NCI-H2196 treated with DMSO at 0.1 percent for 48 hours (cell line): ENCODE data around the gene GNAI2.
A peak's percentile ranks its signal among the peaks of the same experiment; 100 is the strongest.
"Not testable (repeated sequence)": the region's sequence is repeated elsewhere in the genome, so short reads cannot be mapped to it uniquely, and the experiment has no call there.

ENCODE experiments used
- DNase-seq: peaks from one replicate; lab custom pipeline; 2025; ENCODE audit not compliant: unreplicated experiment; lab: John Stamatoyannopoulos, UW

GNAI2 gene

DNA sequence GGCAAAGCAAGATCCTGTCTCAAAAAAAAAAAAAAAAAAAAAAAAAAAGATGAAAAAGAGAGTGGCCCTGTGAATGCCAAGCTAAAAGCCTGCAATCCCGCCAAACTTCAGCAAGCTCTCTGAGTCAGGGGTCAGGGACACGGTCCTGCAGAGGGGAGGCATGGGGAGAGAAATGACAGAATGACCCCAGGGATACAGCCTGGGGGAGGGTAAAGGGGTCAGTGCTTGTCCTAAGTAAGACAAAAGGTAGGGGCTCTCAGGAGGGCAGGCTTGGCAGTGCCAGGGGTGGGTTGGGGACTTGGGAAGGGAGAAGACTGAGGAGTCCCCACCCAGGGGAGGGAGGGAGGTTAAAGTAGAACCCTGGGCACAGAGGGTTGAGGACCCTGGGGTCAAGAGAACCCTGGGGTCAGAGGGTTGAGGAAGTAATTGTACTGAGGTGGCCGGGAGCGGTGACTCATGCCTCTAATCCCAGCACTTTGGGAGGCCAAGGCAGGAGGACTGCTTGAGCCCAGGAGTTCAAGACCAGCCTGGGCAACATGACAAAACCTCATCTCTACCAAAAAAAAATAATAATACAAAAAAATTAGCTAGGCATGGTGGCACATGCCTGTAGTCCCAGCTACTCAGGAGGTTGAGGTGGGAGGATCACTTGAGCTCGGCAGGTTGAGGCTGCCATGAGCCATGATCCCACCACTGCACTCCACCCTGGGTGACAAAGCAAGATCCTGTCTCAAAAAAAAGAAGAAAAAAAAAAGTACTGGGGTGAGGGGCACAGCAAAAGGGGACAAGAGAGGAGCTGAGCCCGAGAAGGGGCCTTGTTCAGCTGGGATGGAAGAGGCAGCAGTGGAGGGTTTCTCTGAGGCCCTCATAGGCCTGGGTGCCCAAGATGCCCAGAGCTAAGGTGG, 27.7 kb downstream of the GNAI2 start:
- DNase-seq = no peak

DNA sequence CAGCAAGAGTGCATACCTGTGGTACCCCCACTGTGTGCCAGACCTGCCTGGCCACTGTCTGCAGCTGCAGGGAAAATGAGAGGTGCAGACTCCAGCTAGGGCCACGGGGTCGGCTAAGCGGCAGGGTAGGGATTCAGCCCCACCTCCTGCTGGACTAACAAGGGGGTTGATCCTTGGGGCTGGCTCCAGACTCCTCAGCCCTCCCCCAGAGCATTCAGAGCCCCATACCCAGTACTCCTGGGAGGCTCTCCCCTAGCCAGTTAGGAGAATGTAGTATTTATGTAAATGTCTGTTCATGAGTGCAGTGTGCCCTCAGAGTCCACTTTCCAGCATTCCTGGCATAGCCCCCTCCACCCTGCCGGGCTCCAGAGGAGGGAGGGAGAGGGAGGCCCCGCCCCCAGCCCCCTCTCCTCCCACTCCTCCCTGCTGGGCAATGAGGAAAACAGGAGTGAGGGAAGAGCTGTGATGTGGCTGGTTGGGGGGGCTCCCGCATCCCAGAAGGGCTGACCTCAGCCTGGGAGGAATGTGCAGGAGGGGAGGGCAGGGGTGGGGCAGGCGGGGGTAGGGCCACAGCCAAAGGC, 28.5 kb downstream of the GNAI2 start:
- DNase-seq = no peak

DNA sequence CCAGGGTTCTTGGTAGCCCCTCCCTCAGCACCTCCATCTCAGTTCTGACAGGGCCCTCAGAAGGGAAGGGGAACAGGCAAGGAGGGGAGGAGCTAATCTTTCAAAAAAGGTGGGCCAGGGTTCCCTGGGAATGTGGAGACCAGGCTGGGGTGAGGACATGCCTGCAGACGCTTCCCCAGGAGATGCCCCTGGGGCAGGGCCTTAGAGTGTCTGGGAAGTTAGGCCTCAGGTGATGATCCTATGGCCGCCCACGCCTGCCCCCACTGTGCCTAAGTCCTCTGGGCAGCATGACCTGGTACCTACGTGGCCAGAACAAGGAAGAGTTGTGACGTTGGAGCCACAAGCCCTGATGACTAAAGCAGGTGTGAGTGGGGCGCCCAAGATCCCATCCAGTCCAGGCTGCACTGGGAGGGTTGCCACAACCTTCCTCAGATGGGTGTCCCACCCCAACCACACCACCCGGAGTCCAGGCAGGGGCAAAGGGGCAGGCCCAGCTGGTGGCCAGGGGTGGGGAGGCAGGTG, 29.0 kb downstream of the GNAI2 start:
- no peak for DNase-seq

DNA sequence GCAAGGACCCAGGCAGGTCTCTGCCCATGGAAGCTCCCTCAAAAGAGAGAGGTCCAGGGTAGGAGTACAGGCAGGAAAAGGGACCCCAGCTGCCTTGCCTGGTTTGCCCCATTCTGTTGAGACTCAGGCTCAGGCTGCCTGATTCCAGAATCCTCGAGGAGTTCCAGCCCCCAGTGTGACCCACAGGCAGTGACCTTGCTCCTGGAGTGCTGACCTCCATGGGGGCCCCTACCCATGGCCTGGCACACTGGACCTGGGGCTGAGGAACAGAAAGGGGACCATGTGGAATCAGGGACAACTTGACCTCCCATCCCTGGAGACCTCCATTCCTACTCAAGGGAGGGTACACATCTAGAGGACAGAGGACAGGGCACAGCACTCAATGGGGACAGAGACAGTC, 29.6 kb downstream of the GNAI2 start:
- no peak for DNase-seq

DNA sequence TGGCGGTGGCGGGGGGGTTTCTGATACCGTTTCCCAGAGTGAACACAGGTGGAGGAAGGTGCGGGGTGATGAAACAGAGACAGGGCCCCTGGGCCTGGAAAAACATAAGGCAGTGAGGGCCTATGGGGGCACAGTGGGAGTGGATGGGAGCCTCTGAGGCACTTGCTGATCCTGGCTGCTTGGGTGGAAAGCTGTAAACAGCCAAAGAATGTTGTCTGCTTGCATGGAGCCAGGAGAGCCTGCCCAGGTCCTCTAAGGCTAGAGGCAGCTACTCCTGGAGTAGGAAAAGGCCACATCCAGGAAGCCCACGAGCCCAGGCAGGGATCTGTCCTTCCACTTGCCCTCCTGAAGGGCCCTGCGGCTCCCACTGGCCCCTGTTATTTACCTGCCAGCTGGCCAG, 30.0 kb downstream of the GNAI2 start:
- DNase-seq = no peak

DNA sequence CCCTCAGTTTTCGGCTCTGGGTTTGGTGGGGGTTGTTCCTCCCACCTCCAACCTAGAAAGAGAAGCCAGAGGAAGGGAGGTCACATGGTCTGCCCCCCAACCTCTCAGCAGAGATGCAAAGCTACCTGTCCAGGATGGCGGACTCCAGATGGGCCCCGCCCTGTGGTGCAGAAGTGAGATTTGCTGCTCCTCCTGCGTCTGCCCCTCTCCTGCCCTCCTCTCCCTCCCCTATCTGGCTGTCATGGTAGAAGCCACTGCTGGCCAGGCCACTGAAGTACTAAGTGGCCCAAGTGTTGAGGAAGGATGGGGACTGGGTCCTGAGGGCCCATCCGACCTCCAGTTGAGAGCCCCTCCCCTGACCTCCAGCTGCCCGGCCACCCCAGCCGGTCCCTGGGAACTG, 30.8 kb downstream of the GNAI2 start:
- DNase-seq = no peak

DNA sequence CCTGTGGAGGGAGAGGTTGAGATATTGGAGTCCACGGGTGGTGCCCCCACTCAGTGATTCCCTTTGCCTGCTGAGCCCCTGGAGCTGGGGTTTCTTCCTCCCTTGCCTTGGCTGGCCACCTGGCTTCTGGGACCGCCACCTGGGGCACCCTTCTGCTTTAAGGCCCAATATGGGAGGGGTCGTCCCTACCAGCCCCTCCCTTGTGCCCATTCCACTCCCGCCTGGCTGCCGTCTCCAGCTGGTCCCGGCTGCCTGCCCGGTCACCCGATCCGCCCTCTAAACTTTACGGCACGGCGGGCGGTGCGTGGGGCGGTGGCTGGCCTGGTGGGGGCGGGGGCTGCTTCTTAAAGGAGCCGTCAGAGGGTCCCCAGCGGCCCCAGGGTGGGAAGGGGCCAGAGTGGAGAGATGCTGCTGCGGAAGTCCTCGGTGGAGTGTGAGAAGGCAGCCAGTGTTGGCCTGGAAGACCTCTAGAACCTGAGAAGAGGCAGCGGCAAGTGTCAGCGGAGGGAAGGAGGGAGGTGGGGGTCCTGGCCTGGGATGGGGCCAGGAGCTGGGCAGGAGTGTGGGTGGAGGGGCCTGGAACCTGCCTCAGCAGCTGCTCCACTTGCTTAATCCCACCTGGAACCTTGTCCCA, 31.4 kb downstream of the GNAI2 start:
- DNase-seq = no peak

DNA sequence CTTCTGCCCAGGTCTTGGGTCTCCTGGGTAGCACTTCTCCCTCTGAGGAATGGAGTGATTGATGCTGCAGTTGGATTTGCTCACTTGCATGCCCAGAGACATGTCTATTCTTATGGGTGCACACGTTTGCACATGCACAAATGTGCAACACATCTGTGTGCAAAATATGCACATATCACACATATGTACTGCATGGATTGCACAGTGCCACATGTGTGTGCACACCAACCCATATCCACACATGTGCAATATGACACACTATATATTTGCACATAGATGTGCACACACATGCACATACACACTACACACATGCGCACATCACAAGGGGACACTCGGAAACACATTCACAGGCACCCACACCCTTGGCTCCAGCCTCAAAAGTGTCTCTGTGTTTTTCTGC, 32.3 kb downstream of the GNAI2 start:
- DNase-seq = no peak

DNA sequence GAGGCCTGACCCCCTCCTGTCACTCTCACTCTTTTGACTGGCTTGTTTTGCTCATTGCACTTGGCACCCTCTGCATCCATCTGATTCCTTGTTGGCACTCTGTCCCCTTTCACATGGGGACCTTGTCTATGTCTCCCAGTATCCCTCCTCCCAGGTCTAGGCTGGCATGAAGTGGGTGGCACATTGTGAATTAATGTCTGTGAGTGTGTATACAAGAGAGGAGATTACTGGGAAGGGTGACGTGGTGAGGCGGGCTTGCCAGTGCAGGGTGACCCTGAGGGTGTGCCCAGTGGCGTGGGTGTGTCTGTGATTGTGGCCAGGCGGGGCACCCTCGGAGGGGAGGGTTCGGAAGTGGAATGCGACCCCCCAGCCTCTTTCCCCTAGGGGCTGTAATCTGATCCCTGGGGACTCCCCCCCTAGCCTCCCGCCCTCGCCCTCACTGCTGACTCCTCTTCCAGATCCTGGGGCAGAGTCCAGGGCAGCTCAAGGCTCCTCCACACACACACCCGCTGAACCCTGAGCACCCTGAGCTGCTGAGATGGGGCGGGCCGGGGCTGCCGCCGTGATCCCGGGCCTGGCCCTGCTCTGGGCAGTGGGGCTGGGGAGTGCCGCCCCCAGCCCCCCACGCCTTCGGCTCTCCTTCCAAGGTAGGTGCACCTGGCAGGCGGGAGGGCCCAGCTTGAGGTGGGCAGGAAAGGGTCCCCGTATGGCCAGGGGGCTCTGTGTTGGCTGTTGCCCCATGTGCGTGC, 32.9 kb downstream of the GNAI2 start, which contains the start of gene SEMA3B:
Gene SEMA3B, plus strand, starts transcription at position 445 of the 749 bp plus-strand sequence. Its CDS starts 94 bp downstream, at position 539.
- no peak for DNase-seq

DNA sequence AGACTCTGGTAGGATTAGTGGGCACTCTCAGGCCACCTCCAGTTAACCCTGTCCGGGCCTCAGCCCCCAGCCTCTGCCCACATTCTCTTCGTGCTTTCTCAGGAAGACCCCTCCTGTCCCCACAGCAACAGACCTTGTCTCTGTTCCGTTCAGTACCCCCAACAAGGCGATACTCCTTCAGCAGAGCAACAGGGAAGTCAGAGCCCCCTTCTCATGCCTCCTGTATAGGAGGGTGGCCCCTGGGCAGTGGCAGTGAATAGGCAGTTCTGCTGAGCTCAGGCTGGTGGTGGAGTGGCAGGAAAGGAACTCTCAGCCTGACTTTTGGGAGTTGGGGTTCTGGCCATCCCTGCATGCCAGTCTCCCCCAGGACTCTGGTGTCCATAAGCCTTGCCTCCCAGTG, 33.5 kb downstream of the GNAI2 start:
- no peak for DNase-seq

DNA sequence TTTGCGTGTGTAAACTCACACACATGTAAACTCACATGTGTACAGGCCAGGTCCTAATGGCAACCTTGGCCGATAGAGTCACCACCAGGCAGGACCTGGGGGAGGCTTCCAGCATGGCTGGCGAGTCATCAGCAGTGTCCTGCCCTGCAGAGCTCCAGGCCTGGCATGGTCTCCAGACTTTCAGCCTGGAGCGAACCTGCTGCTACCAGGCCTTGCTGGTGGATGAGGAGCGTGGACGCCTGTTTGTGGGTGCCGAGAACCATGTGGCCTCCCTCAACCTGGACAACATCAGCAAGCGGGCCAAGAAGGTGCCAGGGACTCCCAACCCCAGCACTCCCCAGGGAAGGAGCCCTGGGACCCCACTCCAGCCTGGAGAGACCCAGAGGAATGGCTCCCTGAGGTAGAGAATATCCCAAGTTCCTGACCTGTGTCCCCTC, 34.0 kb downstream of the GNAI2 start:
- no peak for DNase-seq

DNA sequence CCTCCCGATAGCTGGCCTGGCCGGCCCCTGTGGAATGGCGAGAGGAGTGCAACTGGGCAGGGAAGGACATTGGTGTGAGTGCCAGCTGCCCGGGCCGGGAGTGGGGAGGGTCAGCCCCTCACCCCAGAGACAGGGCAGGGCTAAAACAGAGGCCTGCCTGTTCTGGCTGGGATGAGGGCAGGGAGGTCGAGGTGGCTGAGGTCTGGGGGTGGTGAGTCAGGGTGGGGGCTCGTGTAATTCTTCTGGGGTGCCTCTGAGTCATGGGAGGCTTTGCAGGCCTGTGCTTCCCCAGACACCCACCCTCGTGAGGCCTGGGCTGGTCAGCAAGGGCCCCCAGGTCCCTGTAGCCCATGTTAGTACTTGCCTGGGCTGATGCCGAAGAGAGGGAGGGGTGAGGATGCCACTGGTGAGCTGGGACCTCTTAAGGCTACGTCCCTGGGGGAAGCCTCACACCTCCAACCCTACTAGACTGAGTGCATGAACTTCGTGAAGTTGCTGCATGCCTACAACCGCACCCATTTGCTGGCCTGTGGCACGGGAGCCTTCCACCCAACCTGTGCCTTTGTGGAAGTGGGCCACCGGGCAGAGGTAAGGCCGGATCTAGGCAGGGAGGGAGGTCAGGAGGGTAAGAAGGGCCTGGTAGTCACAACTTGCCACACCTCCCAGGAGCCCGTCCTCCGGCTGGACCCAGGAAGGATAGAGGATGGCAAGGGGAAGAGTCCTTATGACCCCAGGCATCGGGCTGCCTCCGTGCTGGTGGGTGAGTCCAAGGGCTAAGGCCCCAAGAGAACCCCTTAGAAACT, 34.6 kb downstream of the GNAI2 start:
- DNase-seq = no peak

DNA sequence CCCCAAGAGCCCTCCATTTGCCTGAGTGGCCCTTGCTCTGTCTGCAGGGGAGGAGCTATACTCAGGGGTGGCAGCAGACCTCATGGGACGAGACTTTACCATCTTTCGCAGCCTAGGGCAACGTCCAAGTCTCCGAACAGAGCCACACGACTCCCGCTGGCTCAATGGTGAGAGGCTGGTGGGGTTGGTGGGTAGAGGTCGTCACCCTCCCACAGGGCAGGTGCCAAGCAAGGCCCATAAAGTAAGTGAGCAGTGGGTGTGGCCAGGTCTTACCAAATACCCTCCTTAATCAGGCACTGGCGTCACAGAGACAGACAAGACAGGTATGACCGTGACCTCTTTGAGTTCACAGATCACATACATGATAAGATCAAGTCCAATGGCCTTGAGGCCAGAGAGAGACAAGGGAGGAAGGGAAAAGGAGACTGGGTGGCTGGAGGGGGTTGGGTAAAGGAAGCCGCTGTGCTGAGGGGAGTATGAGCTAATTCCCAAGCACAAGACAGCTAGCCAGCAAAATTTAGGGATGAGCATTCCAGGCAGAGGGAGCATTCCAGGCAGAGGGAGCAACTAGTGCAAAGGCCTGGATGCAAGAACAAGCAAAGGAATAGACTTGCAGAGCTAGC, 35.4 kb downstream of the GNAI2 start:
- DNase-seq = no peak

DNA sequence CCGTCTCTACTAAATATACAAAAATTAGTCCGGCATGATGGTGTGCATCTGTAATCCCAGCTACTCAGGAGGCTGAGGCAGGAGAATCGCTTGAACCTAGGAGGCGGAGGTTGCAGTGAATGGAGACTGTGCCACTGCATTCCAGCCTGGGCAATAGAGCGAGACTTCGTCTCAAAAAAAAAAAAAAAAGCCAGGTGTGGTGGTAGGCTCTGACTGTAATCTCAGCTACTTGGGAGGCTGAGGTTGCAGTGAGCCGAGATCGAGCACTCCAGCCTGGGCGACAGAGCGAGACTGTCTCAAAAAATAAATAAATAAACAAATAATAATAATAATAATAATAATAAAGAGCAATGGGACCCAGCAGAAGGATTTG, 36.5 kb downstream of the GNAI2 start:
- not testable (repeated sequence) for DNase-seq

DNA sequence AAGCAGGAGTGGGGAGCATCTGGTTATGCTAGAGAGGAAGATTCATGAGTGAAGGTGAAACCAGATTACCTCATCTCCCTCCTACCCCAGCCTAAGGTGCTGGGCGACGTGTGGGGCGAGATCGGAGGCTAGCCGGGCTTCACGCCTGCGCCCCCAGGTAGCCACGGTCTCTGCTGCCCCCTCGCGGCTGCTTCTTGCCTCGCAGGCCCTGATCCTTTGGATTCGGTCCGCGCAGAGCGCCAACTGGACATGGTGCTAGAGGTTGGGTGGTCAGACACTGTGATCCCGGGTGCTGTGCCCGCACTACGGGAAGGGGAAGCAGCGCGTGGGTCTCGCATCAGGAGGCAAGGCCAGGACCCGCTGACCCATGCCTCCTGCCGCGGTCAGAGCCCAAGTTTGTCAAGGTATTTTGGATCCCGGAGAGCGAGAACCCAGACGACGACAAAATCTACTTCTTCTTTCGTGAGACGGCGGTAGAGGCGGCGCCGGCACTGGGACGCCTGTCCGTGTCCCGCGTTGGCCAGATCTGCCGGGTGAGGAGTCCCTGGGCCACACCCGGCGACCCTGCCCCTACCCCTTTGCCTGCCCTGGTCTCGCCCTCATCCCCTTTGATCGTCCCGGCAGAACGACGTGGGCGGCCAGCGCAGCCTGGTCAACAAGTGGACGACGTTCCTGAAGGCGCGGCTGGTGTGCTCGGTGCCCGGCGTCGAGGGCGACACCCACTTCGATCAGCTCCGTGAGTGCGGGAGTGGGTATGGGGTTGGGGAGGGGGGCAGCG, 37.1 kb downstream of the GNAI2 start:
- peak; percentile 39 for DNase-seq

DNA sequence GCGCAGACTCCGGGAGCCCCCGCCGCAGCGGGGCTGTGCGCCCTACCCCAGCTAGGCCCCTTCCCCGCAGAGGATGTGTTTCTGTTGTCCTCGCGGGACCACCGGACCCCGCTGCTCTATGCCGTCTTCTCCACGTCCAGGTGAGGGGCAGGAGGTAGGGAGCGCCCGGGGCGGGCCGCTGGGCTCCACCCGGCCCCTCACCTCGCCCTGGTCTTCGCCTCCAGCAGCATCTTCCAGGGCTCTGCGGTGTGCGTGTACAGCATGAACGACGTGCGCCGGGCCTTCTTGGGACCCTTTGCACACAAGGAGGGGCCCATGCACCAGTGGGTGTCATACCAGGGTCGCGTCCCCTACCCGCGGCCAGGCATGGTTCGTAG, 37.7 kb downstream of the GNAI2 start:
- DNase-seq = no peak

DNA sequence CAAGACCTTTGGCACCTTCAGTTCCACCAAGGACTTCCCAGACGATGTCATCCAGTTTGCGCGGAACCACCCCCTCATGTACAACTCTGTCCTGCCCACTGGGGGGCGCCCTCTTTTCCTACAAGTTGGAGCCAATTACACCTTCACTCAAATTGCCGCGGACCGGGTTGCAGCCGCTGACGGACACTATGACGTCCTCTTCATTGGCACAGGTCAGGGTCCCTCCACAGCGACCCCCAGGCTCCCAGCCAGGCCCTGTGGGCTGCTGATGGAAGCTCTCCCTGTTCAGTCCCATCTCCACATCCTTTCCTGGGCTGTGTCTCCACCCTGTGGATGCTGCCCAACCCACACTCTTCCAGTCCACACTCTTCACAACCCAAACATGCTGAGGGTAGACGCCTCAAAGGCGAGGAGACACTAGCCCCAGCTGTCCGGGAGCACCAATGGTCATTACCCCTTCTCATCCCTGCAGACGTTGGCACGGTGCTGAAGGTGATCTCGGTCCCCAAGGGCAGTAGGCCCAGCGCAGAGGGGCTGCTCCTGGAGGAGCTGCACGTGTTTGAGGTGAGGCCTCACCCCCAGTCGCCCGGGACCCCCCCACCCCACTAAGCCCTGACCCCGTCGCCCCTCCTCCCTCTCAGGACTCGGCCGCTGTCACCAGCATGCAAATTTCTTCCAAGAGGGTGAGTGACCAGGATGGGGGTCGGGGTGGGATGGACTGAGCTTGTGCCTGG, 38.5 kb downstream of the GNAI2 start:
- no peak for DNase-seq
